ENCODE data around the gene BRSK2.

DNA sequence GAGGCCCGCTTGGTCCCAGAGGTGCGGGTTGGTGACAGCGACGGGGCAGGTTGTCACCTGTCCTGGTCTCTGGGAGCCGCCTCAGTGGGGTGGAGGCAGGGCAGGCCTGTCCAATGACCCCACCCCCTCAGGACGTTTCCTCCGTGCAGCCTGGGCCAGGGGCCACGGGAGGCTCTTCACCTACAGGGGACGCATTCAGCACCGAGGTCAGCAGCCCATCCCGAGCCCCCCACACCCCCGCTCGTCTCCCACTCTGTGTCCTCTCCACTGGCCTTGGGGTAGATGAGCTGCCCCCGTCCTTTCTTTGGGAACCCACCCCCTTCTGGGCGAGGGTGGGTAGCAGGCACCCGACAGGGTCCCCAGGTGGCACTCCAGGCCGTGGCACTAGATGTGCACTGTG lies 35.7 kb downstream of the BRSK2 start:
- TF ChIP-seq, protein P1, sequence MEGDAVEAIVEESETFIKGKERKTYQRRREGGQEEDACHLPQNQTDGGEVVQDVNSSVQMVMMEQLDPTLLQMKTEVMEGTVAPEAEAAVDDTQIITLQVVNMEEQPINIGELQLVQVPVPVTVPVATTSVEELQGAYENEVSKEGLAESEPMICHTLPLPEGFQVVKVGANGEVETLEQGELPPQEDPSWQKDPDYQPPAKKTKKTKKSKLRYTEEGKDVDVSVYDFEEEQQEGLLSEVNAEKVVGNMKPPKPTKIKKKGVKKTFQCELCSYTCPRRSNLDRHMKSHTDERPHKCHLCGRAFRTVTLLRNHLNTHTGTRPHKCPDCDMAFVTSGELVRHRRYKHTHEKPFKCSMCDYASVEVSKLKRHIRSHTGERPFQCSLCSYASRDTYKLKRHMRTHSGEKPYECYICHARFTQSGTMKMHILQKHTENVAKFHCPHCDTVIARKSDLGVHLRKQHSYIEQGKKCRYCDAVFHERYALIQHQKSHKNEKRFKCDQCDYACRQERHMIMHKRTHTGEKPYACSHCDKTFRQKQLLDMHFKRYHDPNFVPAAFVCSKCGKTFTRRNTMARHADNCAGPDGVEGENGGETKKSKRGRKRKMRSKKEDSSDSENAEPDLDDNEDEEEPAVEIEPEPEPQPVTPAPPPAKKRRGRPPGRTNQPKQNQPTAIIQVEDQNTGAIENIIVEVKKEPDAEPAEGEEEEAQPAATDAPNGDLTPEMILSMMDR (IDR thresholded peaks at IDR 0.05 in 4 of 5, conservative IDR thresholded peaks at IDR 0.05 in 1 of 5), result no peak
- no peak for TF ChIP-seq POLR2A (IDR thresholded peaks at IDR 0.05)
